Spinal cord (tissue), 10 donors: ENCODE data around the gene SLC34A1. TPM values are rescaled to one million over a fixed set of nuclear protein-coding genes. Genes with fewer than 3 reads are reported as not detected.

Experiments used
- DNase-seq, 6 donors: peaks; one replicate each; pipeline versions ENCODE4 v3.0.0 to v3.0.0-alpha.2; 2013 to 2015; ENCODE audit warnings: low spot score in 6 of 6, low read depth in 4 of 6
- H3K27ac ChIP-seq: one replicate; pipeline ENCODE4 v1.5.1; 2013; ENCODE audit warnings: low read depth, low read length, control low read depth
- H3K27me3 ChIP-seq: one replicate; pipeline ENCODE4 v1.6.1; 2013; ENCODE audit warnings: low read length; ENCODE audit not compliant: control insufficient read depth, insufficient read depth
- H3K36me3 ChIP-seq: one replicate; pipeline ENCODE4 v1.6.1; 2013; ENCODE audit warnings: low read length; ENCODE audit not compliant: control insufficient read depth, insufficient read depth
- H3K4me1 ChIP-seq: one replicate; pipeline ENCODE4 v1.6.1; 2013; ENCODE audit warnings: low read length; ENCODE audit not compliant: control insufficient read depth, insufficient read depth
- H3K4me3 ChIP-seq: one replicate; pipeline ENCODE4 v1.5.1; 2013; ENCODE audit warnings: low read depth, low read length, control low read depth
- H3K9me3 ChIP-seq: one replicate; pipeline ENCODE4 v1.6.1; 2013; ENCODE audit warnings: low read length; ENCODE audit not compliant: control insufficient read depth, insufficient read depth
- WGBS: methylation state at CpG from one replicate; pipeline ENCODE4 v1.1.5; 2013; ENCODE audit warnings: missing lambda C conversion rate; ENCODE audit not compliant: insufficient coverage; 5-methylcytosine and 5-hydroxymethylcytosine counted together
- polyA plus RNA-seq, 2 donors: library from polyadenylated mRNA; unstranded; fragments of 120-200 nt; gene quantifications; one replicate each; pipeline ENCODE4 v1.2.1, GENCODE V29; 2013; ENCODE audit not compliant: insufficient read length in 2 of 2
- total RNA-seq, 2 donors: library from RNA; depleted of rRNA in 1 of 2; stranded (reverse); fragments of 120-200 nt in 1 of 2; fragments of >200 nt in 1 of 2; gene quantifications; one replicate each; pipeline versions ENCODE4 v1.2.3 to v1.2.4, GENCODE V29; 2013 to 2014
- donor health status: healthy.

SLC34A1 gene
- total and polyA plus RNA-seq, 4 donors: 0.68 to 1.2 TPM; not detected in 2

GRCh38 chr5:177343777-177344176 is 40.5 kb upstream of the SLC34A1 start:
- H3K4me1 ChIP-seq: no peaks in the 10 kb centered on the region
- H3K36me3 ChIP-seq: peaks cover 25% of the 10 kb centered on the region
- DNase-seq: no peak
- H3K27ac ChIP-seq: no peak overlapping the region
- 97% methylated on average over 5 of the region's 6 CpGs for WGBS
- no peaks in the 10 kb centered on the region for H3K9me3 ChIP-seq
- no peaks in the 10 kb centered on the region for H3K27me3 ChIP-seq
- H3K4me3 ChIP-seq: no peak overlapping the region

GRCh38 chr5:177344891-177345290 is 39.3 kb upstream of the SLC34A1 start:
- no peak overlapping the region for H3K27ac ChIP-seq
- H3K36me3 ChIP-seq: peaks cover 23% of the 10 kb centered on the region
- H3K4me3 ChIP-seq: no peak overlapping the region
- peaks cover 7% of the 10 kb centered on the region for H3K4me1 ChIP-seq
- no peaks in the 10 kb centered on the region for H3K9me3 ChIP-seq
- 100% methylated on average over 1 of the region's 6 CpGs for WGBS
- H3K27me3 ChIP-seq: no peaks in the 10 kb centered on the region
- no peak for DNase-seq

GRCh38 chr5:177346820-177347219 is 37.4 kb upstream of the SLC34A1 start:
- Histone ChIP-seq H3K27me3 (no peaks in the 10 kb centered on the region), H3K36me3 (peaks cover 26% of the 10 kb centered on the region), H3K9me3 (no peaks in the 10 kb centered on the region), H3K4me1 (peaks cover 19% of the 10 kb centered on the region), H3K27ac (no peak overlapping the region), H3K4me3 (no peak overlapping the region)
- DNase-seq: no peak
- no CpG with 5 or more reads among the region's 4 CpGs for WGBS

- no peak overlapping the region for H3K27ac ChIP-seq
- H3K27me3 ChIP-seq: no peaks in the 10 kb centered on the region
- H3K9me3 ChIP-seq: no peaks in the 10 kb centered on the region
- no peak overlapping the region for H3K4me3 ChIP-seq
- peaks cover 25% of the 10 kb centered on the region for H3K4me1 ChIP-seq
- WGBS: 100% methylated on average over 4 of the region's 4 CpGs
- DNase-seq: no peak
- peaks cover 22% of the 10 kb centered on the region for H3K36me3 ChIP-seq
Observed at GRCh38 chr5:177347699-177348098, 36.5 kb upstream of the SLC34A1 start.

GRCh38 chr5:177349362-177349647 is 34.9 kb upstream of the SLC34A1 start:
- Histone ChIP-seq H3K27ac (no peak overlapping the region), H3K4me3 (no peak overlapping the region)
- WGBS: 64% methylated on average over 2 of the region's 3 CpGs

GRCh38 chr5:177349762-177350161 is 34.5 kb upstream of the SLC34A1 start:
- 89% methylated on average over 5 of the region's 5 CpGs for WGBS
- no peak for DNase-seq
- H3K9me3 ChIP-seq: no peaks in the 10 kb centered on the region
- H3K27me3 ChIP-seq: no peaks in the 10 kb centered on the region
- no peak overlapping the region for H3K27ac ChIP-seq
- peaks cover 15% of the 10 kb centered on the region for H3K36me3 ChIP-seq
- peaks cover 25% of the 10 kb centered on the region for H3K4me1 ChIP-seq
- no peak overlapping the region for H3K4me3 ChIP-seq

More at GRCh38 chr5:177349362-177349647, 34.9 kb upstream of the SLC34A1 start:
- H3K36me3 ChIP-seq: peaks cover 17% of the 10 kb centered on the region
- H3K4me1 ChIP-seq: peaks cover 25% of the 10 kb centered on the region
- H3K27me3 ChIP-seq: no peaks in the 10 kb centered on the region
- DNase-seq: no peak
- H3K9me3 ChIP-seq: no peaks in the 10 kb centered on the region

- DNase-seq: no peak
- H3K27me3 ChIP-seq: peaks cover 3% of the 10 kb centered on the region
- H3K27ac ChIP-seq: peak overlapping the region; percentile 96
- WGBS: 2% methylated on average over 14 of the region's 19 CpGs
- H3K4me1 ChIP-seq: peaks cover 25% of the 10 kb centered on the region
- H3K9me3 ChIP-seq: no peaks in the 10 kb centered on the region
- H3K36me3 ChIP-seq: peaks cover 10% of the 10 kb centered on the region
- H3K4me3 ChIP-seq: peak overlapping the region; percentile 92
Observed at GRCh38 chr5:177350776-177351391, 33.4 kb upstream of the SLC34A1 start.

GRCh38 chr5:177351392-177352329 is 32.6 kb upstream of the SLC34A1 start, which contains the start of gene LMAN2:
LMAN2 (minus strand) TSS chr5:177351668; CDS start chr5:177351647, 21 bp downstream.
- Histone ChIP-seq H3K27me3 (peaks cover 3% of the 10 kb centered on the region), H3K27ac (peak within 1 kb of the TSS; percentile 96), H3K36me3 (peaks cover 10% of the 10 kb centered on the region), H3K4me3 (peak within 1 kb of the TSS; percentile 92), H3K9me3 (no peaks in the 10 kb centered on the region), H3K4me1 (peaks cover 25% of the 10 kb centered on the region)
- WGBS: 6% methylated on average over 54 of the region's 55 CpGs
- peak; percentile 91 to 99 (median 94) for DNase-seq

GRCh38 chr5:177353093-177353492 is 31.1 kb upstream of the SLC34A1 start:
- Histone ChIP-seq H3K4me1 (peaks cover 25% of the 10 kb centered on the region), H3K4me3 (no peak overlapping the region), H3K36me3 (peaks cover 10% of the 10 kb centered on the region), H3K27me3 (peaks cover 8% of the 10 kb centered on the region), H3K27ac (no peak overlapping the region), H3K9me3 (no peaks in the 10 kb centered on the region)
- no peak for DNase-seq
- WGBS: no CpG with 5 or more reads among the region's 5 CpGs
